Duodenal mucosa (tissue), 2 donors: ENCODE data around the gene HSD11B2.

Experiments
- H3K27ac ChIP-seq: one replicate; pipeline ENCODE4 v1.7.0; 2013; ENCODE audit warnings: low read depth, low read length
- H3K27me3 ChIP-seq, 2 donors: one replicate each; pipeline ENCODE4 v1.7.0; 2013; ENCODE audit warnings: low read length in 2 of 2, control low read depth in 1 of 2; ENCODE audit not compliant: insufficient read depth in 2 of 2, control insufficient read depth in 1 of 2
- H3K36me3 ChIP-seq, 2 donors: one replicate each; pipeline ENCODE4 v1.7.0; 2013; ENCODE audit warnings: low read length in 2 of 2, control low read depth in 1 of 2; ENCODE audit not compliant: insufficient read depth in 2 of 2, control insufficient read depth in 1 of 2
- H3K4me1 ChIP-seq, 2 donors: one replicate each; pipeline ENCODE4 v1.7.0; 2013; ENCODE audit warnings: low read length in 2 of 2, control low read depth in 1 of 2; ENCODE audit not compliant: insufficient read depth in 2 of 2, control insufficient read depth in 1 of 2
- H3K4me3 ChIP-seq, 2 donors: one replicate each; pipeline ENCODE4 v1.7.0; 2013; ENCODE audit warnings: low read length in 2 of 2, low read depth in 1 of 2
- H3K9ac ChIP-seq, 2 donors: one replicate each; pipeline ENCODE4 v1.7.0; 2013; ENCODE audit warnings: low read length in 2 of 2, low read depth in 1 of 2
- H3K9me3 ChIP-seq, 2 donors: one replicate each; pipeline ENCODE4 v1.7.0; 2013; ENCODE audit warnings: low read length in 2 of 2, control low read depth in 1 of 2; ENCODE audit not compliant: control insufficient read depth in 1 of 2

The HSD11B2 gene

GRCh38 chr16:67445126-67445426 is 14.2 kb downstream of the HSD11B2 start:
- no peaks in the 10 kb centered on the region for H3K9me3 ChIP-seq
- no peaks in the 10 kb centered on the region for H3K27me3 ChIP-seq
- H3K4me1 ChIP-seq = peaks cover 95 to 96% of the 10 kb centered on the region in 2 donors
- no peak overlapping the region for H3K4me3 ChIP-seq
- no peak overlapping the region for H3K27ac ChIP-seq
- peaks cover 13 to 47% of the 10 kb centered on the region in 2 donors for H3K36me3 ChIP-seq
- peak overlapping the region; percentile 62 to 68 for H3K9ac ChIP-seq

GRCh38 chr16:67445441-67445912 is 14.6 kb downstream of the HSD11B2 start:
- Histone ChIP-seq H3K9me3 (no peaks in the 10 kb centered on the region), H3K4me3 (peak overlapping the region in 1 of 2 donors; percentile 1), H3K27ac (peak overlapping the region; percentile 13), H3K4me1 (peaks cover 94% of the 10 kb centered on the region in 2 donors), H3K36me3 (peaks cover 11 to 51% of the 10 kb centered on the region in 2 donors), H3K9ac (peak overlapping the region; percentile 62 to 68), H3K27me3 (no peaks in the 10 kb centered on the region)

GRCh38 chr16:67445913-67446907 is 15.3 kb downstream of the HSD11B2 start:
- H3K9ac ChIP-seq = peak overlapping the region; percentile 62 to 68
- no peaks in the 10 kb centered on the region for H3K27me3 ChIP-seq
- H3K27ac ChIP-seq = peak overlapping the region; percentile 13
- H3K4me1 ChIP-seq = peaks cover 94 to 95% of the 10 kb centered on the region in 2 donors
- peak overlapping the region in 1 of 2 donors; percentile 1 for H3K4me3 ChIP-seq
- no peaks in the 10 kb centered on the region for H3K9me3 ChIP-seq
- H3K36me3 ChIP-seq = peaks cover 9 to 55% of the 10 kb centered on the region in 2 donors

- H3K9me3 ChIP-seq = no peaks in the 10 kb centered on the region
- peak overlapping the region; percentile 55 to 62 for H3K9ac ChIP-seq
- H3K4me3 ChIP-seq = peak overlapping the region in 1 of 2 donors; percentile 1
- peak overlapping the region; percentile 55 for H3K27ac ChIP-seq
- H3K27me3 ChIP-seq = no peaks in the 10 kb centered on the region
- H3K4me1 ChIP-seq = peaks cover 95 to 97% of the 10 kb centered on the region in 2 donors
- peaks cover 9 to 60% of the 10 kb centered on the region in 2 donors for H3K36me3 ChIP-seq
Observed at GRCh38 chr16:67446968-67447507, 16.1 kb downstream of the HSD11B2 start.

- Histone ChIP-seq H3K27me3 (no peaks in the 10 kb centered on the region), H3K36me3 (peaks cover 9 to 61% of the 10 kb centered on the region in 2 donors), H3K9ac (peak overlapping the region; percentile 55 to 62), H3K9me3 (no peaks in the 10 kb centered on the region), H3K27ac (peak overlapping the region; percentile 55), H3K4me3 (peak overlapping the region; percentile 1 to 2), H3K4me1 (peaks cover 95 to 98% of the 10 kb centered on the region in 2 donors)
Observed at GRCh38 chr16:67447508-67448076, 16.7 kb downstream of the HSD11B2 start.

- Histone ChIP-seq H3K27me3 (no peaks in the 10 kb centered on the region), H3K4me1 (peaks cover 97 to 98% of the 10 kb centered on the region in 2 donors), H3K27ac (peak overlapping the region; percentile 47), H3K4me3 (peak overlapping the region in 1 of 2 donors; percentile 10), H3K9me3 (no peaks in the 10 kb centered on the region), H3K36me3 (peaks cover 12 to 62% of the 10 kb centered on the region in 2 donors), H3K9ac (peak overlapping the region; percentile 41 to 47)
Observed at GRCh38 chr16:67448580-67448979, 17.7 kb downstream of the HSD11B2 start.

- no peaks in the 10 kb centered on the region for H3K27me3 ChIP-seq
- H3K9ac ChIP-seq = peak overlapping the region; percentile 41 to 47
- H3K36me3 ChIP-seq = peaks cover 12 to 55% of the 10 kb centered on the region in 2 donors
- H3K4me1 ChIP-seq = peaks cover 97 to 98% of the 10 kb centered on the region in 2 donors
- no peak overlapping the region for H3K4me3 ChIP-seq
- no peaks in the 10 kb centered on the region for H3K9me3 ChIP-seq
- no peak overlapping the region for H3K27ac ChIP-seq
Observed at GRCh38 chr16:67449336-67449735, 18.4 kb downstream of the HSD11B2 start.

GRCh38 chr16:67449739-67450138 is 18.8 kb downstream of the HSD11B2 start:
- Histone ChIP-seq H3K4me1 (peaks cover 95 to 97% of the 10 kb centered on the region in 2 donors), H3K36me3 (peaks cover 11 to 53% of the 10 kb centered on the region in 2 donors), H3K9ac (peak overlapping the region in 1 of 2 donors; percentile 41)

GRCh38 chr16:67451061-67451703 is 20.3 kb downstream of the HSD11B2 start:
- Histone ChIP-seq H3K36me3 (peaks cover 7 to 43% of the 10 kb centered on the region in 2 donors), H3K4me1 (peaks cover 84 to 90% of the 10 kb centered on the region in 2 donors), H3K27me3 (no peaks in the 10 kb centered on the region), H3K4me3 (no peak overlapping the region), H3K9me3 (no peaks in the 10 kb centered on the region), H3K9ac (peak overlapping the region; percentile 58 to 69), H3K27ac (peak overlapping the region; percentile 81)

More at GRCh38 chr16:67449739-67450138, 18.8 kb downstream of the HSD11B2 start:
- no peak overlapping the region for H3K27ac ChIP-seq
- H3K9me3 ChIP-seq = no peaks in the 10 kb centered on the region
- no peaks in the 10 kb centered on the region for H3K27me3 ChIP-seq
- no peak overlapping the region for H3K4me3 ChIP-seq
